NOMO-1 (cell line): ENCODE results near the gene GRXCR1.

Experiments
- DNase-seq, 2 experiments: peaks; one replicate each; lab custom pipeline; 2025; ENCODE audit not compliant: unreplicated experiment in 2 of 2; lab: John Stamatoyannopoulos, UW

GRXCR1 gene

GRCh38 chr4:42892413-42892812, at the start of gene GRXCR1:
Gene GRXCR1, plus strand, starts transcription at chr4:42892713. Its CDS starts 554 bp downstream, at chr4:42893267.
- DNase-seq: no peak

DNA sequence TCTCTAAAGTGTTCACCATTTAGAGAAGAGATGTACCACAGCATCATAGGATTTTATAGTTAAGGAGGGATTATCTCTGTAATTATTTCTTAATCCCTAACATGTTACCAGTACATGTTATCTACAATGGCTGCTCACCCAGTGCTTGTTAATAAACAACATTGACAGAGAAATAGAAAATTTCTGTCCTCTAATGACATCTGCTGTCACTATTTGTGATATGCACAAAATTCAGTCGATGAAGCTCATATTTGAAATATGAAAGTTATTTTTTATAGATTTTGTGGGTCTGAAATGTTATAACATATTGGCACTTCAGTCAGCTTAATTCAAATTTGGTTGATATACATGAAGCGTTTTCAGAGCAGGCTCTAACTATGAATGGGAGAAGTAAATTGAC, 48.8 kb upstream of the GRXCR1 start:
- DNase-seq: no peak

DNA sequence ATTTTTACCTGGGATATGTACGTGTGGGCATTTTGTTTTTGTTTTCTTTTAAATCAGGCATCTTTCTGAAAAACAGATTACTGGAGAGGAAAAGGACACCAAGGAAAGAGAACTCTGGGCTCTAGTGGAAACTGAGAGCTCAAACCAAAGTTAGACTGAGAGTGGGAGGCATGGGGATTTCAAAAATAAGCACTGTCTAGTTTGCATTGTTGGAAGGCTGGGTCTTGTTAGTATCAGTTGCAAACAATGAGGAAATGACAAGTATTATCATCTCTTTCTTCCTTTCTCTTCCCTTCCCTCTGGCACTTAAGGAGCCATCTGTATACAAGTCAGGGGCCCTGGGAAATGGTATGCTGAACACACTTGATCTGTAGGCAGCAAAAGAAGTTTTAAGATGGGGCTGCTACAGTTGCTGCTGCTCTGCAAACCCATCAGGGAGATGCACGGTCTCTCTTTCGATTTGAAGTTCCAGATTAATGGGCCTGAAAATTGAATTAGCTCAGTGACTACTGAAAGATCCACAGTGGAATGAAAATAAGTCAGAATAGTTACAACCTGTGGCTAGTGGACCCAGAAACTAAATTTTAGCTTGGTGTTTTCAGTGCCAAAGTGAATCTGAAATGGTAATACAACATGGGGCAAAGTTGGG, 48.0 kb upstream of the GRXCR1 start:
- DNase-seq: no peak

DNA sequence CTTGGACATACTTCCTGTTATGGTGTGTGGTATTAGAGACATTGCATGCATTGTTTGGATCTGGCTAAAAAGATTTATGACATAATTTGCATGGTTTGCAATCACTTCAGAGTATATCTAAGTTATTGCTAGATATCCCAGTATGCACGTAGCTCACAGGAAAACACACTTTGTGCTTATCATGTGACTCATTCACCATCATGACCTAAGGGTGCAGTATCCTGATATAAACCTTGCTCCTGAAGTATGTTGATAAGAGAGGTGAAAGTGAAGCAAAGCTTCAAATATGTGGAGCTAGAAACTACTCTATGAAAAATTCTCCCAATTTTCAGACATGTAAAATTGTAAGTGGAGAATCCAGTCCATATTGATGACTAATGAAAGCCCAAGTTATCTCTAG, 46.9 kb upstream of the GRXCR1 start:
- DNase-seq: no peak

DNA sequence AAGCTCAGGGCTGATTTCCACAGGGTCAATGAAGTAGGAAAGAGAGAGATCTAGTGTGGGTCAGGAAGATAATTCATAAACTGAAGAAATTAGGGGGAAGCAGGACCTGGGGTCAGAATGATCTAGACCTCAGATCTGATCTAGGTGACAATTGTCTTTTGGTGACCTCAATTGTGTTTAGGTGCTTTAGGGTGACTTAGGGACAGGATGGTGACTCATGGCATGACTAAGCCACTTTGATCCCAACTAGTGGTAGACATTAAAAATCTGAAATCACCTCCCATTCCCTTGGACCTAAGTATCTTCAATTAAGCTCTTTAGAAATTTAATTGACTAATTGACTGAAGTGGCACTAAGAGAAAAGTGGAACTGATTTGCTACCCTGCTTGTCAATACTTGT, 36.7 kb upstream of the GRXCR1 start:
- no peak for DNase-seq

DNA sequence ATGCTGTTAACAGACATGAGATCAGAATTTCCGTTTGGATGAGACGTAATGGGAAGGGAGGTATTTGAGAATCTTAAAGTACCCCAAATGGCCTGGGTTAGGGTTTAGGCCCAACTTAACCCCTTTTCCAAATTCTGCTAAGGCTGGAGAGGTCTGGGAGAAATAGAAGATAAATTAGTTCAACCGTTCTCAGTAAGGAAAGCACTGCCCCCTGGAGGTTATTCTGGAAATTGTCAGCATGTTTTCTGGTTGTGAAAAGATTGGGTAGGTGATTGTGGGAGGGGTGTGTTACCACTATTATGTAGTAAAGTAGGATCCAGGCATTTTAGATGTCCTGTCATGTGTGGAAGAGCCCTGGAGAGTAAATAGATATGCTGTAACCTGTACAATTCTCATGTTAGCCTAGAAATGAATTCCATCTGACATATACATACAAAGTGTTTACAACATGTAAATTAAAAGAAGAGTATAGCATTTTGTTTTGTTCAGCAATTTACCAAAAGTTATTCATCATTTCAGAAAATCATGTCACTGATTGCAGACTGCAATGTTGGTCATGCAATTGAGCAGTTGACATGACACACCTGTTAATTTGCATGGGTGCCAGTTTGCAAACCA, 26.8 kb upstream of the GRXCR1 start:
- DNase-seq: peak; percentile 0 to 20

GRCh38 chr4:42871261-42871660, 21.3 kb upstream of the GRXCR1 start:
- no peak for DNase-seq

DNA sequence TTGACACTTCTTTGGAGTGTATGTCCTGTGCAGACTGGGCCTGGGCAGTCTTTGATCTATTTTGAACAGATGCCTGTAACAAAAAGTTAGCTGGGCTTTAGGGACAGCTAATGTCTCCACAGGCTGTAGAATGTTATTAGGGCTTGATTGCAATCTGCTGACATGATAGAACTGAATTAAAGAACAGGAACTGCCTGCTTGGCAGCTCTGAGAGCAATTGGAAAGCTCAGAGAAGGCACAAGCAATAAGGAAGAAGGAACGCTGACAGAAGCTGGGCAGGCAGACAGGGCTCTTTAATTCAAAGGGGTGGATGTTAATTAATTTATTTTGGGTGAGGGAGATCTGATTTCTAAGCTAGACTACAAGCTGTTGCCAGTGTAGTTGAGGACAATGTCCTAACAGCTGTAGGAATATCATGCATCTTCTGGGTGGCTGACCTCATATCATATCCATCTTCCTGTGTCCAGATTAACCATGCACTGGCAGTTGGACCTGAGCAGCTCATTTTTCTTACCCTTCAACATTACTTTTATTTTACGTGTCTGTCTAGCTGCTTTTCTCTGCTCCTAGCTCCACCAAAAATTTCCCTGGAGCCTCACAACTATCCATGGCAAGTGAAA, 20.7 kb upstream of the GRXCR1 start:
- DNase-seq: no peak

GRCh38 chr4:42878863-42879262, 13.7 kb upstream of the GRXCR1 start:
- no peak for DNase-seq

- DNase-seq: no peak
Observed at GRCh38 chr4:42881253-42881652, 11.3 kb upstream of the GRXCR1 start.

DNA sequence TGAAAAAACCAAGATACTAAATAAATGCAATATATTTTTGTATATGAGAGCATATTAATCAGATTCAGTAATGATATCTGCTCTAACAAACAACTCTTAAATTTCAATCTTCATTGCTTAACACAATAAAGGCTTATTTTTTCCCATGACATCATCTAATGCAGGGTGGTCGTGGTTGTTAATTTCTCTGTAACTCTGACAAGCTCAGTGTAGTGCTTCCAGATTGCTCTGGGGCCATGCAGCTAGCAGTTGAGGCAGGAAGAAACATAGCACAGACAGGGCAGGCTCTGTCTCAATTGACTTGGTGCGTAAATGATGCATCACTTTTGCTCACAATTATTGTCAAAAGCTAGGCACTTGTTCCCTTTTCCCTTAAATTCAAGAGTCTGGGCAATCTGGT, 869 bp upstream of the GRXCR1 start:
- no peak for DNase-seq

DNA sequence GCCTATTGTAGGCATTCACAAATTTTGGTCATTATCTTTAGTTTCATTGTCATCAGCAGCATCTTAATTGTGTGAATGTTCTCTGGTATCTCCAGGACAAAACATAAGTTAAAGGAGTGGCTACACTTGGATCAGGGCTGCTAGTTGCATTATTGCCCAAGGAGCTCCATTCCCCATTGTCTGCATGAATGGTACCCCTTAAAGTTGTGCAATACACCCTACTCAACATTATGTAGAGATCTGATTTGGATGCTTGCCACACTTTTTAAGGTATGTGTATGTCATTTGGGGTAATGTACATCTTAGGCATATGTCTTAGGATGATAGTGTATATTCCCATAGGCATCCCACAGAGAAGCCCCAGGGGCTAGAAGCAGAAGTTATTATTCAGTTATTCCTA, 2.9 kb downstream of the GRXCR1 start:
- DNase-seq: no peak

GRCh38 chr4:42904986-42905385, 12.5 kb downstream of the GRXCR1 start:
- no peak for DNase-seq

DNA sequence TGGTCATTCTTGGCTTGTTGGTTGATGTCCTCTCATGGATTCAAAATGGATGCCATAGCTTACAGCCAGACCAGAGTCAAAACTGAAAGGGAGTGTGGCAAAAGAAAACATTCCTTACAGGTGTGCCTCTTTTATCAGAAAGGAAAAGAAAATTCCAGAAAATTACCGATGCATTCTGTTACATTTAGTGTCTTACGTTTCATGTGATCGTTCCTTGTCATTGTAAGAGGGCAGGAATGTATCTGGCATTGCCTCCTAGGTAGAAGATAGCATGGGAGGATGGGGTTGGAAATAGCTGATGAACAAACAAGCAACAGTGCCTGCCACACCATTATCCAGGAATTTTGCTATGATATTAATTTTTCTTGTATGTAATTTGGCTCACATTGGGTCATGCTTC, 13.1 kb downstream of the GRXCR1 start:
- no peak for DNase-seq

- DNase-seq: no peak
Observed at GRCh38 chr4:42906341-42906740, 13.8 kb downstream of the GRXCR1 start.

- DNase-seq: no peak
Observed at GRCh38 chr4:42906891-42907759, 14.6 kb downstream of the GRXCR1 start.

DNA sequence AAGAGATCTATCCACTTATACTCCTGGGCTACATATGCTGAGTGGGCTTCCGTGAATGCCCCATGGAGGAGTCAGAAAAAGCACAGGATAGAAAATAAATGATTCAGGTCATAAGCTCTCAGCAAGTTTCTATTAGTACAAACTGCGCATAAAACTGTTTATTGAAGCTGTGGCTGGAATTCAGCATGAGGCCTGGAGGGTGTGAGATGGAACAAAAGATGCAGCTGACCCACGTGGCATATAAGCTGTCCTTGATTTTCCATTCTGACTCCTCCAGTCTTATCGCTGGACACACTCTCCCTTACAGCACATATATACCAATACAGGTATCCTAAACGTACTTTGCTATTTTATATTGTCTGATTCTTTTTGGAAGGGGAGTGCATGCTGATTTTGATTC, 17.9 kb downstream of the GRXCR1 start:
- no peak for DNase-seq

- no peak for DNase-seq
Observed at GRCh38 chr4:42914937-42915336, 22.4 kb downstream of the GRXCR1 start.

GRCh38 chr4:42915484-42915883, 23.0 kb downstream of the GRXCR1 start:
- DNase-seq: no peak

GRCh38 chr4:42917296-42917695, 24.8 kb downstream of the GRXCR1 start:
- DNase-seq: no peak

DNA sequence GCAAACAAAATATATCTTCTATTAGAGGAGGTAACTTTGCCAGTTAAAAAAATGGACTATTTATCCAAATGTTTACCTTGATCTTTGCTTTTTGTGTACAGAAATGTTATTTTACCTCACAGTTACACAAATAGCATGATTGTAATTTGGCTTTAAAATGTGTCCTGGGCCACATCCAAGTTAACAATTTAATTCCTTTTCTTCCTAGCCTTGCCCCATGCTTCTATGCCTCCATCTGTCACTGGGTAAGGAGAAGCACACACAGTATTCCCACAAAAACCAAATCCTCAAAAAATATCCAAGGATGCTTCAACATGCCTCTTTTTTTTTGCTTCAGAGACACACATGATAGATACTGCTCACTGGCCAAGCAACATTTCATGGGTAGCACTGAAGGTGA, 30.9 kb downstream of the GRXCR1 start:
- DNase-seq: no peak
